Lower leg skin (tissue), 4 donors: ENCODE data around the gene ISY1. TPM values are rescaled to one million over a fixed set of nuclear protein-coding genes. Genes with fewer than 3 reads are reported as not detected.

ENCODE experiments used
- DNase-seq, 2 donors: peaks; one replicate each; pipeline ENCODE4 v3.0.0-alpha.2; 2019; ENCODE audit warnings: low spot score in 2 of 2
- H3K4me3 ChIP-seq: fragments of 200-600 bp; sonication (generic); 2 replicates; pipeline ENCODE4 v1.5.1; 2017; ENCODE audit warnings: mild to moderate bottlenecking, low read depth; ENCODE audit not compliant: poor library complexity, severe bottlenecking
- CTCF ChIP-seq, 3 donors: fragments of 450-650 bp; IDR thresholded peaks; one replicate each; pipeline ENCODE4 v1.5.1; 2016; ENCODE audit warnings: antibody characterized with exemption in 3 of 3, mild to moderate bottlenecking in 3 of 3, moderate library complexity in 2 of 3
- POLR2A ChIP-seq, 2 donors: fragments of 450-650 bp; IDR thresholded peaks; one replicate each; pipeline ENCODE4 v1.6.1; 2016 to 2017; ENCODE audit warnings: antibody characterized with exemption in 2 of 2, mild to moderate bottlenecking in 1 of 2, moderate library complexity in 1 of 2
- WGBS, 2 donors: methylation state at CpG; one replicate each; pipeline ENCODE4 v1.1.5; 2018; 5-methylcytosine and 5-hydroxymethylcytosine counted together
- intact Hi-C: fragments of 100-400 bp; cut with DNase I; formaldehyde crosslinking; loops from one replicate; pipeline ENCODE4 v1.15.0; 2023; ENCODE audit warnings: low total_unique reads
- total RNA-seq, 4 donors: library from RNA; depleted of rRNA; stranded (reverse); fragments of >200 nt; gene quantifications; one replicate each; pipeline ENCODE4 v1.1.0, GENCODE V29; 2016

The ISY1 gene
- total RNA-seq, 4 donors from 2014 or later = 15.5 to 22.8 (median 18.1) TPM

GRCh38 chr3:129119365-129120100 is 41.3 kb downstream of the ISY1 start:
- no peak for TF ChIP-seq POLR2A (IDR thresholded peaks at IDR 0.05)
- peak in 1 of 3 donors; percentile 66 for TF ChIP-seq CTCF (IDR thresholded peaks at IDR 0.05)
- no peak for DNase-seq
- no peak overlapping the region for H3K4me3 ChIP-seq
- 35 to 36% methylated on average over 13 of the region's 13 CpGs for WGBS, 2 donors
- intact Hi-C loops = no loop called here

GRCh38 chr3:129118745-129119144 is 42.1 kb downstream of the ISY1 start:
- WGBS, 2 donors = 83 to 89% methylated on average over 5 of the region's 5 CpGs
- no peak for DNase-seq

GRCh38 chr3:129117134-129117533 is 43.7 kb downstream of the ISY1 start:
- H3K4me3 ChIP-seq = no peak overlapping the region
- DNase-seq = no peak
- intact Hi-C loops = no loop called here
- TF ChIP-seq POLR2A (IDR thresholded peaks at IDR 0.05) (no peak), CTCF (IDR thresholded peaks at IDR 0.05) (no peak)

More at GRCh38 chr3:129118745-129119144, 42.1 kb downstream of the ISY1 start:
- TF ChIP-seq CTCF (IDR thresholded peaks at IDR 0.05) (no peak), POLR2A (IDR thresholded peaks at IDR 0.05) (no peak)
- no peak overlapping the region for H3K4me3 ChIP-seq
- intact Hi-C loops = no loop called here

- TF ChIP-seq POLR2A (IDR thresholded peaks at IDR 0.05) (no peak), CTCF (IDR thresholded peaks at IDR 0.05) (no peak)
- WGBS, 2 donors = 79 to 82% methylated on average over 5 of the region's 5 CpGs
- intact Hi-C loops = no loop called here
- DNase-seq = no peak
- H3K4me3 ChIP-seq = no peak overlapping the region
Observed at GRCh38 chr3:129116482-129116946, 44.3 kb downstream of the ISY1 start.

GRCh38 chr3:129114455-129114854 is 46.4 kb downstream of the ISY1 start:
- TF ChIP-seq POLR2A (IDR thresholded peaks at IDR 0.05) (no peak), CTCF (IDR thresholded peaks at IDR 0.05) (no peak)
- DNase-seq = no peak
- WGBS, 2 donors = 90 to 93% methylated on average over 6 of the region's 6 CpGs
- intact Hi-C loops = no loop called here
- H3K4me3 ChIP-seq = no peak overlapping the region
